ENCODE data around the gene CPE.

- TF ChIP-seq CTCF (IDR thresholded peaks at IDR 0.05) (no peak), POLR2A (IDR thresholded peaks at IDR 0.05; ENCODE audit: low read depth) (no peak), POLR2AphosphoS5 (IDR thresholded peaks at IDR 0.05) (no peak), EP300 (IDR thresholded peaks at IDR 0.05) (no peak)
Observed at GRCh38 chr4:165470009-165470408, 91.2 kb downstream of the CPE start.

All from esophagus muscularis mucosa (tissue), 4 donors.